H1 (cell line): ENCODE measurements around the gene CDC42EP4. TPM values are rescaled to one million over a fixed set of nuclear protein-coding genes. Genes with fewer than 3 reads are reported as not detected.

Experiments
- CTCF ChIA-PET: fragments of 300-600 bp; sonication (Branson Sonifier 250); formaldehyde crosslinking; loops from one replicate; lab custom pipeline; 2021; ENCODE audit not compliant: partially characterized antibody; lab: Charles Lee
- POLR2A ChIA-PET: fragments of 300-600 bp; sonication (Branson Sonifier 250); formaldehyde crosslinking; loops from one replicate; lab custom pipeline; 2021; ENCODE audit warnings: inconsistent platforms; ENCODE audit not compliant: partially characterized antibody; lab: Charles Lee
- DNase-seq, 2 experiments: peaks; one replicate each; pipeline versions ENCODE4 v3.0.0 to v3.0.0-alpha.2; 2010 to 2022; ENCODE audit warnings: low spot score in 2 of 2, low read depth in 1 of 2, mixed read lengths in 1 of 2
- FAIRE-seq: peaks from 2 replicates; lab custom pipeline; 2011; peaks lifted over from hg19 to GRCh38; lab: Jason Lieb, UNC
- H2AFZ ChIP-seq: 2 replicates; pipeline ENCODE4 v1.8.1; 2012; ENCODE audit warnings: low read length, inconsistent platforms
- H2AK5ac ChIP-seq: 2 replicates; pipeline ENCODE4 v1.6.1; 2013; ENCODE audit warnings: low read depth, low read length
- H2BK120ac ChIP-seq: replicated peaks from 2 replicates; pipeline ENCODE3; 2013; ENCODE audit warnings: low read depth, low read length, inconsistent platforms
- H2BK12ac ChIP-seq: 2 replicates; pipeline ENCODE4 v1.6.1; 2013; ENCODE audit warnings: low read depth, low read length
- H2BK15ac ChIP-seq: 2 replicates; pipeline ENCODE4 v1.6.1; 2013; ENCODE audit warnings: low read length
- H2BK20ac ChIP-seq: 2 replicates; pipeline ENCODE4 v1.6.1; 2013; ENCODE audit warnings: low read length
- H2BK5ac ChIP-seq: 2 replicates; pipeline ENCODE4 v1.6.1; 2013; ENCODE audit warnings: low read depth, low read length
- H3K14ac ChIP-seq: 2 replicates; pipeline ENCODE4 v1.6.1; 2013; ENCODE audit warnings: inconsistent platforms; ENCODE audit not compliant: insufficient read length
- H3K18ac ChIP-seq: 2 replicates; pipeline ENCODE4 v1.6.1; 2013; ENCODE audit warnings: low read length; ENCODE audit errors: extremely low read depth
- H3K23ac ChIP-seq: 2 replicates; pipeline ENCODE4 v1.6.1; 2013; ENCODE audit warnings: inconsistent platforms; ENCODE audit not compliant: insufficient read length
- H3K23me2 ChIP-seq: 2 replicates; pipeline ENCODE4 v1.6.1; 2013; ENCODE audit warnings: low read depth, low read length
- H3K27ac ChIP-seq: 2 replicates; pipeline ENCODE4 v1.6.1; 2011; ENCODE audit warnings: low read depth, low read length, inconsistent platforms
- H3K27me3 ChIP-seq, 4 experiments: replicated peaks in 1 of 4; 1 replicate in 1 of 4; 2 replicates in 3 of 4; pipeline versions ENCODE4 v1.6.1 to v1.8.1; 2011 to 2013; ENCODE audit warnings: low read length in 3 of 4, mild to moderate bottlenecking in 3 of 4, inconsistent platforms in 2 of 4, mixed read lengths in 2 of 4, moderate library complexity in 1 of 4; ENCODE audit not compliant: control insufficient read depth in 3 of 4, insufficient read depth in 3 of 4; ENCODE audit errors: extremely low read depth in 1 of 4
- H3K36me3 ChIP-seq, 4 experiments: 2 replicates each; pipeline versions ENCODE4 v1.6.1 to v1.8.1; 2011 to 2013; ENCODE audit warnings: mild to moderate bottlenecking in 4 of 4, low read length in 3 of 4, moderate library complexity in 2 of 4, control low read depth in 1 of 4, inconsistent platforms in 1 of 4; ENCODE audit not compliant: insufficient read depth in 4 of 4, control insufficient read depth in 2 of 4
- H3K4ac ChIP-seq: replicated peaks from 2 replicates; pipeline ENCODE3; 2013; ENCODE audit warnings: low read length, low read depth, mixed read lengths, inconsistent platforms; ENCODE audit not compliant: insufficient read length
- H3K4me1 ChIP-seq, 4 experiments: replicated peaks in 1 of 4; 1 replicate in 1 of 4; 2 replicates in 3 of 4; pipeline versions ENCODE4 v1.6.1 to v1.8.1; 2011 to 2013; ENCODE audit warnings: low read length in 3 of 4, inconsistent platforms in 2 of 4, mixed read lengths in 1 of 4; ENCODE audit not compliant: insufficient read depth in 4 of 4, control insufficient read depth in 3 of 4
- H3K4me2 ChIP-seq, 2 experiments: 2 replicates each; pipeline versions ENCODE4 v1.6.1 to v1.8.1; 2011 to 2013; ENCODE audit warnings: low read depth in 2 of 2, low read length in 2 of 2, control low read depth in 1 of 2, inconsistent platforms in 1 of 2, mild to moderate bottlenecking in 1 of 2; ENCODE audit not compliant: insufficient read depth in 1 of 2
- H3K4me3 ChIP-seq, 4 experiments: fragments of 200-600, 300-600 bp in 1 of 4; sonication (generic), shearing (Covaris generic), sonication (Bioruptor Twin) in 1 of 4; 2 replicates each; pipeline versions ENCODE4 v1.5.1 to v1.8.1; 2011 to 2016; ENCODE audit warnings: low read length in 4 of 4, low read depth in 3 of 4, control low read depth in 2 of 4, inconsistent platforms in 2 of 4, mild to moderate bottlenecking in 2 of 4, mixed read lengths in 1 of 4, moderate library complexity in 1 of 4; ENCODE audit not compliant: insufficient read depth in 2 of 4; ENCODE audit errors: extremely low read depth in 1 of 4
- H3K56ac ChIP-seq: replicated peaks from 2 replicates; pipeline ENCODE3; 2013; ENCODE audit warnings: low read depth, mild to moderate bottlenecking, mixed read lengths, low read length, inconsistent platforms; ENCODE audit not compliant: insufficient read length
- H3K79me1 ChIP-seq: 2 replicates; pipeline ENCODE4 v1.6.1; 2013; ENCODE audit warnings: low read depth, low read length, control low read depth
- H3K79me2 ChIP-seq, 2 experiments: 2 replicates each; pipeline versions ENCODE4 v1.6.1 to v1.8.1; 2012 to 2013; ENCODE audit warnings: low read length in 2 of 2, mild to moderate bottlenecking in 2 of 2, inconsistent platforms in 1 of 2; ENCODE audit not compliant: insufficient read depth in 2 of 2, control insufficient read depth in 1 of 2
- H3K9ac ChIP-seq, 4 experiments: replicated peaks in 1 of 4; 1 replicate in 1 of 4; 2 replicates in 3 of 4; pipeline versions ENCODE4 v1.6.1 to v1.8.1; 2011 to 2013; ENCODE audit warnings: low read depth in 3 of 4, low read length in 3 of 4, control low read depth in 2 of 4, mild to moderate bottlenecking in 2 of 4, moderate library complexity in 2 of 4, inconsistent platforms in 1 of 4; ENCODE audit errors: extremely low read depth in 1 of 4
- H3K9me3 ChIP-seq, 2 experiments: 2 replicates each; pipeline versions ENCODE4 v1.6.1 to v1.8.1; 2012 to 2013; ENCODE audit warnings: mild to moderate bottlenecking in 2 of 2, moderate library complexity in 2 of 2, control low read depth in 1 of 2, inconsistent platforms in 1 of 2, low read depth in 1 of 2, low read length in 1 of 2, mixed read lengths in 1 of 2; ENCODE audit not compliant: insufficient read depth in 2 of 2
- H4K20me1 ChIP-seq, 2 experiments: replicated peaks in 1 of 2; 2 replicates each; pipeline versions ENCODE3 to v1.8.1; 2011 to 2013; ENCODE audit warnings: inconsistent platforms in 2 of 2, low read length in 2 of 2, mild to moderate bottlenecking in 1 of 2; ENCODE audit not compliant: insufficient read depth in 2 of 2, control insufficient read depth in 1 of 2
- H4K5ac ChIP-seq: 2 replicates; pipeline ENCODE4 v1.6.1; 2013; ENCODE audit warnings: low read length, low read depth, mixed read lengths, inconsistent platforms; ENCODE audit not compliant: insufficient read length
- H4K8ac ChIP-seq: 2 replicates; pipeline ENCODE4 v1.8.0; 2013; ENCODE audit warnings: mild to moderate bottlenecking, moderate library complexity, low read length, inconsistent platforms; ENCODE audit not compliant: insufficient read depth; ENCODE audit errors: extremely low read depth
- H4K91ac ChIP-seq: replicated peaks from 2 replicates; pipeline ENCODE3; 2013; ENCODE audit warnings: low read length, mixed read lengths, inconsistent platforms; ENCODE audit not compliant: insufficient read length
- CTBP2 ChIP-seq: IDR thresholded peaks from 2 replicates; pipeline ENCODE4 v1.7.0; 2011; ENCODE audit warnings: borderline replicate concordance, mild to moderate bottlenecking, moderate library complexity, mixed read lengths, low read length; ENCODE audit not compliant: insufficient read depth, insufficient read length
- EGR1 ChIP-seq: IDR thresholded peaks from 2 replicates; pipeline ENCODE4 v1.6.1; 2011; ENCODE audit warnings: low read depth, low read length, borderline replicate concordance
- SIRT6 ChIP-seq: IDR thresholded peaks from one replicate; pipeline ENCODE4 v1.7.1; 2012; ENCODE audit warnings: low read length, inconsistent platforms
- TAF7 ChIP-seq: optimal IDR thresholded peaks from 2 replicates; pipeline ENCODE3; 2011; ENCODE audit warnings: low read depth, mild to moderate bottlenecking, inconsistent platforms, low read length, moderate library complexity, borderline replicate concordance
- WGBS, 2 experiments: shearing (Covaris generic) in 1 of 2; methylation state at CpG; one replicate each; pipeline versions ENCODE4 v1.1.6 to v1.1.7; 2013 to 2015; ENCODE audit warnings: low lambda C conversion rate in 2 of 2, mixed read lengths in 2 of 2, inconsistent platforms in 1 of 2, low coverage in 1 of 2, missing lambda C conversion rate in 1 of 2; ENCODE audit not compliant: insufficient replicate concordance in 2 of 2, insufficient coverage in 1 of 2, insufficient read length in 1 of 2; ENCODE audit errors: extremely low coverage in 1 of 2, missing lambda C conversion rate in 1 of 2; 5-methylcytosine and 5-hydroxymethylcytosine counted together
- polyA plus RNA-seq, 7 experiments: library from polyadenylated mRNA; depleted of rRNA in 3 of 7; stranded (reverse) in 5 of 7; unstranded in 2 of 7; fragments of >200 nt in 5 of 7; fragments of 200-250 nt in 2 of 7; gene quantifications; 1 replicate in 5 of 7; 2 replicates in 1 of 7; 4 replicates in 1 of 7; pipeline versions ENCODE4 v1.2.1 to v1.2.3, GENCODE V29; 2011 to 2013; ENCODE audit warnings: missing spikeins in 2 of 7, mixed read lengths in 2 of 7
- total RNA-seq: library from RNA; stranded (reverse); fragmentation: NEBNext Ultra II Directional; extraction: Animal tissue kit (Norgen Biotek cat#: 25700); gene quantifications from 2 replicates; pipeline ENCODE4 v1.2.1, GENCODE V29; 2021

CDC42EP4 gene
- total and polyA plus RNA-seq, 2 of the 8 experiments (the other 6 are each of a cell fraction or from before 2014, with no cell fraction given) = 8.8 to 12.6 TPM

GRCh38 chr17:73315471-73315870 is 3.7 kb upstream of the CDC42EP4 start:
- Histone ChIP-seq H3K27me3 (peaks cover 0 to 10% (median 5%) of the 10 kb centered on the region in 4 experiments; a peak in 3 of 7 replicates), H3K79me1 (no peaks in the 10 kb centered on the region; the same call in 1 of the 2 replicates), H4K8ac (no peak overlapping the region), H3K79me2 (no peaks in the 10 kb centered on the region), H3K4me2 (no peak overlapping the region), H2AFZ (no peak overlapping the region), H3K4me1 (peaks cover 0 to 14% (median 8%) of the 10 kb centered on the region in 4 experiments; a peak in 6 of 7 replicates), H3K14ac (no peak overlapping the region), H3K9me3 (no peaks in the 10 kb centered on the region), H3K56ac (no peak overlapping the region), H4K91ac (no peak overlapping the region), H4K20me1 (no peaks in the 10 kb centered on the region), H3K23ac (no peak overlapping the region), H3K4me3 (no peak overlapping the region), H3K27ac (no peak overlapping the region), H3K18ac (no peak overlapping the region), H2BK20ac (no peak overlapping the region), H3K23me2 (peaks cover 9% of the 10 kb centered on the region; the same call in 1 of the 2 replicates), H4K5ac (no peak overlapping the region), H2BK120ac (no peak overlapping the region), H2AK5ac (no peak overlapping the region), H3K36me3 (no peaks in the 10 kb centered on the region), H2BK15ac (no peak overlapping the region), H3K9ac (no peak overlapping the region), H2BK12ac (no peak overlapping the region), H2BK5ac (no peak overlapping the region), H3K4ac (no peak overlapping the region)
- DNase-seq (no peak), FAIRE-seq (no peak)
- 71% methylated on average over 4 of the region's 5 CpGs; no CpG with 5 or more reads in 1 of the 2 experiments for WGBS, 2 experiments
- POLR2A ChIA-PET = interaction anchor here (1.6 to 6.6 kb wide), 2 partner anchors 8 to 27 kb away, joined by 5 to 49 read pairs; no protein-coding TSS in a partner anchor
- CTCF ChIA-PET = interaction anchor here (0.9 to 2.8 kb wide), 5 partner anchors 8 to 61 kb away, joined by 4 to 13 read pairs (median 9); no protein-coding TSS in a partner anchor
- TF ChIP-seq EGR1 (no peak), TAF7 (no peak), SIRT6 (no peak), CTBP2 (no peak)
